ENCODE data around the gene NLRP6. TPM values are rescaled to one million over a fixed set of nuclear protein-coding genes. Genes with fewer than 3 reads are reported as not detected.
"Not testable (repeated sequence)": the region's sequence is repeated elsewhere in the genome, so short reads cannot be mapped to it uniquely, and the experiment has no call there.

The NLRP6 gene
- polyA plus RNA-seq, 1 of the 3 experiments (the other 2 are of a cell fraction): not detected

DNA sequence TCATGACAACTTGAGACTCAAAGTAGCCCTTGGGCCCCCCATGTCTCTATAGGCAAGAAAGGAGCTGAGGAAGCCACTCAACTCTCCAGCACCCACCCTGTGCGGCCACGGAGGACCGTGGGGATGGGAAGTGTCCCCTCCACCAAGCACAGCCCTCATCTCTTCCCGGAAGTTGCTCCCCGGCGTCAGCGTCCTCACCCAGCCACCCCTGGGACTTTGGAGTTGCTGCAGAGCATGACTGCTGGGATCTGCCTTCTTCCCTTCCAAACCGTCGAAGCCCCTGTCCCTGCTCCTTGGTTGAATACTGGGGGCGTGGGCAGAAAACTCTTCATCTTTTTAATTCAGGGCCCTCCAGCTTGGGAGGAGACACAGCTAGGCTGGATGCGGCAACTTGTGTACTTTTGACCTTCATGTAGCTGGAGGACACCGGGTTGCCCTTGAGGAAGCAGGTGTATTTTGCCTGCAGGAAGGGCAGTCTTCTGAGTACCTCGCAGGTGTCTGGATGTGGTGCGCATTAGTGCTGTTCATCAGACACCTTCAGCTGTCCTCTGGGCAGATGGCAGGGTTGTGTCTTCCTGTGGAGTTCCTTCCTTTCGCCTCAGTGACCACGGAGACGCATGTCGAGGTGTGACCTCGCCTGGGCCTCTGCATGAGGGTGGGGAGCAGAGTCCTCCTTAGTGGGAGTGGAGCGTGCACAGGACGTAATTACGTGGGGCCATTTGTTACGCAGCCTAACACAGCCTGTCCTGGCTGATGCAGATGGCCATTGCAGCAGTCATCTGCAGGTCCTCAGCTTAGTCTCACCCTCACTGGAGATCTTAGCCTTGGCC is 54.7 kb downstream of the NLRP6 start:
- POLR2A ChIA-PET: no interaction called here
- Histone ChIP-seq H3K4me2 (no peak overlapping the region), H4K20me1 (ENCODE audit: insufficient read depth) (no peaks in the 10 kb centered on the region), H3K27ac (ENCODE audit: low read depth in 2 of 2, low read length in 1 of 2) (no peak overlapping the region), H3K9ac (no peak overlapping the region), H3K36me3 (replicated peaks in 1 of 2; ENCODE audit: control insufficient read depth in 1 of 2, insufficient read depth in 2 of 2, low read length in 1 of 2) (no peaks in the 10 kb centered on the region), H3K4me1 (ENCODE audit: control insufficient read depth in 1 of 2, insufficient read depth in 2 of 2, low read depth in 1 of 2, low read length in 1 of 2) (no peaks in the 10 kb centered on the region; a peak in 1 of 4 replicates), H3K79me2 (ENCODE audit: insufficient read depth) (no peaks in the 10 kb centered on the region), H3K9me3 (no peaks in the 10 kb centered on the region), H3K9me2 (no peaks in the 10 kb centered on the region), H2AFZ (ENCODE audit: low read depth) (no peak overlapping the region), H3F3A (replicated peaks; ENCODE audit: insufficient read depth) (no peaks in the 10 kb centered on the region), H3K27me3 (ENCODE audit: insufficient read depth) (no peaks in the 10 kb centered on the region), H3K4me3 (ENCODE audit: low read depth in 2 of 2, low read length in 1 of 2) (no peak overlapping the region)
- WGBS (ENCODE audit: low lambda C conversion rate): 53% methylated on average over 12 of the region's 23 CpGs
- CTCF ChIA-PET: interaction anchor here (1.2 to 1.3 kb wide), 2 partner anchors 27 to 74 kb away, joined by 3 to 4 read pairs; no protein-coding TSS in a partner anchor
- TF ChIP-seq TAF1 (IDR thresholded peaks at IDR 0.05; ENCODE audit: borderline replicate concordance, low read depth, low read length): no peak
- TF ChIP-seq, protein P1, sequence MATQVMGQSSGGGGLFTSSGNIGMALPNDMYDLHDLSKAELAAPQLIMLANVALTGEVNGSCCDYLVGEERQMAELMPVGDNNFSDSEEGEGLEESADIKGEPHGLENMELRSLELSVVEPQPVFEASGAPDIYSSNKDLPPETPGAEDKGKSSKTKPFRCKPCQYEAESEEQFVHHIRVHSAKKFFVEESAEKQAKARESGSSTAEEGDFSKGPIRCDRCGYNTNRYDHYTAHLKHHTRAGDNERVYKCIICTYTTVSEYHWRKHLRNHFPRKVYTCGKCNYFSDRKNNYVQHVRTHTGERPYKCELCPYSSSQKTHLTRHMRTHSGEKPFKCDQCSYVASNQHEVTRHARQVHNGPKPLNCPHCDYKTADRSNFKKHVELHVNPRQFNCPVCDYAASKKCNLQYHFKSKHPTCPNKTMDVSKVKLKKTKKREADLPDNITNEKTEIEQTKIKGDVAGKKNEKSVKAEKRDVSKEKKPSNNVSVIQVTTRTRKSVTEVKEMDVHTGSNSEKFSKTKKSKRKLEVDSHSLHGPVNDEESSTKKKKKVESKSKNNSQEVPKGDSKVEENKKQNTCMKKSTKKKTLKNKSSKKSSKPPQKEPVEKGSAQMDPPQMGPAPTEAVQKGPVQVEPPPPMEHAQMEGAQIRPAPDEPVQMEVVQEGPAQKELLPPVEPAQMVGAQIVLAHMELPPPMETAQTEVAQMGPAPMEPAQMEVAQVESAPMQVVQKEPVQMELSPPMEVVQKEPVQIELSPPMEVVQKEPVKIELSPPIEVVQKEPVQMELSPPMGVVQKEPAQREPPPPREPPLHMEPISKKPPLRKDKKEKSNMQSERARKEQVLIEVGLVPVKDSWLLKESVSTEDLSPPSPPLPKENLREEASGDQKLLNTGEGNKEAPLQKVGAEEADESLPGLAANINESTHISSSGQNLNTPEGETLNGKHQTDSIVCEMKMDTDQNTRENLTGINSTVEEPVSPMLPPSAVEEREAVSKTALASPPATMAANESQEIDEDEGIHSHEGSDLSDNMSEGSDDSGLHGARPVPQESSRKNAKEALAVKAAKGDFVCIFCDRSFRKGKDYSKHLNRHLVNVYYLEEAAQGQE (IDR thresholded peaks at IDR 0.05; ENCODE audit: low read depth, low read length): no peak
- TF ChIP-seq NRF1 (IDR thresholded peaks at IDR 0.05; ENCODE audit: low read depth, low read length): no peak
- TF ChIP-seq RFX5 (IDR thresholded peaks at IDR 0.05; ENCODE audit: low read length): no peak
- TF ChIP-seq, protein P2, sequence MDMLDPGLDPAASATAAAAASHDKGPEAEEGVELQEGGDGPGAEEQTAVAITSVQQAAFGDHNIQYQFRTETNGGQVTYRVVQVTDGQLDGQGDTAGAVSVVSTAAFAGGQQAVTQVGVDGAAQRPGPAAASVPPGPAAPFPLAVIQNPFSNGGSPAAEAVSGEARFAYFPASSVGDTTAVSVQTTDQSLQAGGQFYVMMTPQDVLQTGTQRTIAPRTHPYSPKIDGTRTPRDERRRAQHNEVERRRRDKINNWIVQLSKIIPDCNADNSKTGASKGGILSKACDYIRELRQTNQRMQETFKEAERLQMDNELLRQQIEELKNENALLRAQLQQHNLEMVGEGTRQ (IDR thresholded peaks at IDR 0.05; ENCODE audit: borderline replicate concordance, low read depth, low read length): no peak
- TF ChIP-seq SMC3 (IDR thresholded peaks at IDR 0.05; ENCODE audit: low read depth, low read length): no peak
- TF ChIP-seq FOSL2 (IDR thresholded peaks at IDR 0.05; ENCODE audit: borderline replicate concordance, low read depth): no peak
- TF ChIP-seq FOXM1 (IDR thresholded peaks at IDR 0.05; ENCODE audit: low read depth): no peak
- TF ChIP-seq, protein P3, sequence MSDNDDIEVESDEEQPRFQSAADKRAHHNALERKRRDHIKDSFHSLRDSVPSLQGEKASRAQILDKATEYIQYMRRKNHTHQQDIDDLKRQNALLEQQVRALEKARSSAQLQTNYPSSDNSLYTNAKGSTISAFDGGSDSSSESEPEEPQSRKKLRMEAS (IDR thresholded peaks at IDR 0.05; ENCODE audit: low read depth): no peak
- TF ChIP-seq MEF2A (IDR thresholded peaks at IDR 0.05; ENCODE audit: borderline replicate concordance, low read depth): no peak
- DNase-seq: no peak

DNA sequence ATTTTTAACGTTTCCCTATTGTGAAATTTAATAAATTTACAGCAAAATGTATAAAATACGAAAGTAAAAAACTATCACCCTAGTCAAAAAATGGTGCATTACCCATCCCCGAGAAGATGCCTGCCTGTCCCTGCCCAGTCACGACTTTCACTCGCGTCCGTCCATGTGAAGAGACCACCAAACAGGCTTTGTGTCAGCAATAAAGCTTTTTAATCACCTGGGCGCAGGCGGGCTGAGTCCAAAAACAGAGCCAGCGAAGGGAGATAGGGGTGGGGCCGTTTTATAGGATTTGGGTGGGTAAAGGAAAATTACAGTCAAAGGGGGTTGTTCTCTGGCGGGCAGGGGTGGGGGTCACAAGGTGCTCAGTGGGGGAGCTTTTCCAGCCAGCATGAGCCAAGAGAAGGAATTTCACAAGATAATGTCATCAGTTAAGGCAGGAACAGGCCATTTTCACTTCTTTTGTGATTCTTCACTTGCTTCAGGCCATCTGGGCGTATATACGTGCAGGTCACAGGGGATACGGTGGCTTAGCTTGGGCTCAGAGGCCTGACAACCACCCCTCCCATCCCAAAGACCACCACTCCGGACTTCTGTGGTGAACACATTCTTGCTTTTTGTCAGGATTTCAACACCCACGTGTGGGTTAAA is 55.5 kb downstream of the NLRP6 start:
- POLR2A ChIA-PET; H3K36me3 ChIP-seq (replicated peaks in 1 of 2; ENCODE audit: control insufficient read depth in 1 of 2, insufficient read depth in 2 of 2, low read length in 1 of 2); H3K27ac ChIP-seq (ENCODE audit: low read depth in 2 of 2, low read length in 1 of 2); H3K4me3 ChIP-seq (ENCODE audit: low read depth in 2 of 2, low read length in 1 of 2); H3K4me2 ChIP-seq; H3K4me1 ChIP-seq (ENCODE audit: control insufficient read depth in 1 of 2, insufficient read depth in 2 of 2, low read depth in 1 of 2, low read length in 1 of 2); H2AFZ ChIP-seq (ENCODE audit: low read depth); H3K9me3 ChIP-seq; H3K9ac ChIP-seq; H3F3A ChIP-seq (replicated peaks; ENCODE audit: insufficient read depth); DNase-seq; H3K79me2 ChIP-seq (ENCODE audit: insufficient read depth); H3K27me3 ChIP-seq (ENCODE audit: insufficient read depth); H4K20me1 ChIP-seq (ENCODE audit: insufficient read depth); H3K9me2 ChIP-seq: not testable (repeated sequence)
- WGBS (ENCODE audit: low lambda C conversion rate): 81% methylated on average over 17 of the region's 17 CpGs
- CTCF ChIA-PET: interaction anchor here (1.2 to 1.3 kb wide), 2 partner anchors 28 to 73 kb away, joined by 3 to 4 read pairs; no protein-coding TSS in a partner anchor

Measured in SK-N-SH (cell line).